GM12878 (cell line): ENCODE results near the gene STK10. TPM values are rescaled to one million over a fixed set of nuclear protein-coding genes. Genes with fewer than 3 reads are reported as not detected.
A peak's percentile ranks its signal among the peaks of the same experiment; 100 is the strongest.

Experiments
- EED ChIP-seq: sonication (generic); IDR thresholded peaks from 2 replicates; pipeline ENCODE4 v1.6.1; 2016; ENCODE audit warnings: antibody characterized with exemption, low read depth
- LARP7 ChIP-seq: fragments of 450-650 bp; IDR thresholded peaks from 2 replicates; pipeline ENCODE4 v1.6.1; 2017; ENCODE audit warnings: mild to moderate bottlenecking
- NFIC ChIP-seq: IDR thresholded peaks from 2 replicates; pipeline ENCODE4 v1.6.1; 2012; ENCODE audit warnings: low read depth, mild to moderate bottlenecking, inconsistent platforms, low read length, moderate library complexity
- NFYB ChIP-seq: IDR thresholded peaks from 2 replicates; pipeline ENCODE4 v1.6.1; 2011; ENCODE audit warnings: low read depth, mild to moderate bottlenecking, low read length, improper control_type of control experiment, moderate library complexity; ENCODE audit not compliant: insufficient read depth
- PRDM15 ChIP-seq: fragments of 450-650 bp; formaldehyde crosslinking; IDR thresholded peaks from 2 replicates; pipeline ENCODE4 v1.4.0; 2020; ENCODE audit warnings: mild to moderate bottlenecking, moderate library complexity
- SIX5 ChIP-seq: IDR thresholded peaks from 2 replicates; pipeline ENCODE4 v1.6.1; 2011; ENCODE audit warnings: mild to moderate bottlenecking, low read depth, low read length, moderate library complexity; ENCODE audit not compliant: severe bottlenecking
- SPI1 ChIP-seq: IDR thresholded peaks from 2 replicates; pipeline ENCODE4 v1.6.1; 2011; ENCODE audit warnings: low read depth, mild to moderate bottlenecking, low read length, moderate library complexity, borderline replicate concordance; ENCODE audit not compliant: insufficient read depth
- YBX1 ChIP-seq: fragments of 450-650 bp; IDR thresholded peaks from 2 replicates; pipeline ENCODE4 v1.6.1; 2016; ENCODE audit warnings: antibody characterized with exemption
- ZBTB33 ChIP-seq: fragments of 450-650 bp; IDR thresholded peaks from 2 replicates; pipeline ENCODE4 v1.6.1; 2017; ENCODE audit warnings: mild to moderate bottlenecking
- polyA plus RNA-seq, 11 experiments: library from polyadenylated mRNA; depleted of rRNA in 4 of 11; unstranded in 6 of 11; stranded (reverse) in 5 of 11; fragments of >200 nt; fragmentation: Nextera tagmentation in 4 of 11; fragmentation: Illumina TruSeq in 1 of 11; extraction: Ambion mirVana in 4 of 11; extraction: Trizol in 1 of 11; gene quantifications; 1 replicate in 1 of 11; 2 replicates in 10 of 11; pipeline versions ENCODE4 v1.2.1 to v1.2.3, GENCODE V29; 2011 to 2016; ENCODE audit warnings: inconsistent platforms in 2 of 11, missing spikeins in 2 of 11, low read depth in 1 of 11
- total RNA-seq, 4 experiments: library from RNA; depleted of rRNA in 3 of 4; stranded (reverse); fragments of >200 nt in 3 of 4; fragmentation: Illumina TruSeq in 1 of 4; extraction: Trizol in 1 of 4; gene quantifications; 2 replicates each; pipeline versions ENCODE4 v1.2.1 to v1.2.3, GENCODE V29; 2013 to 2021
- TF ChIP-seq, protein P1 (sequence below): IDR thresholded peaks from 2 replicates; pipeline ENCODE4 v1.6.1; 2012; ENCODE audit warnings: low read depth, low read length, improper control_type of control experiment
- TF ChIP-seq, protein P2 (sequence below): fragments of 450-650 bp; IDR thresholded peaks from 2 replicates; pipeline ENCODE4 v1.6.1; 2014; ENCODE audit warnings: mild to moderate bottlenecking
- TF ChIP-seq, protein P3 (sequence below): fragments of 450-650 bp; IDR thresholded peaks from 2 replicates; pipeline ENCODE4 v1.6.1; 2018; ENCODE audit warnings: mild to moderate bottlenecking, low read depth, moderate library complexity; ENCODE audit not compliant: partially characterized antibody
- TF ChIP-seq, protein P4 (sequence below): fragments of 450-650 bp; formaldehyde crosslinking; IDR thresholded peaks from 2 replicates; pipeline ENCODE4 v1.4.0; 2022; ENCODE audit warnings: mild to moderate bottlenecking, moderate library complexity

STK10 gene
- total and polyA plus RNA-seq, 10 of the 15 experiments (the other 5 are each of a cell fraction or from before 2014, with no cell fraction given): 14.2 to 96.4 (median 50.6) TPM

DNA sequence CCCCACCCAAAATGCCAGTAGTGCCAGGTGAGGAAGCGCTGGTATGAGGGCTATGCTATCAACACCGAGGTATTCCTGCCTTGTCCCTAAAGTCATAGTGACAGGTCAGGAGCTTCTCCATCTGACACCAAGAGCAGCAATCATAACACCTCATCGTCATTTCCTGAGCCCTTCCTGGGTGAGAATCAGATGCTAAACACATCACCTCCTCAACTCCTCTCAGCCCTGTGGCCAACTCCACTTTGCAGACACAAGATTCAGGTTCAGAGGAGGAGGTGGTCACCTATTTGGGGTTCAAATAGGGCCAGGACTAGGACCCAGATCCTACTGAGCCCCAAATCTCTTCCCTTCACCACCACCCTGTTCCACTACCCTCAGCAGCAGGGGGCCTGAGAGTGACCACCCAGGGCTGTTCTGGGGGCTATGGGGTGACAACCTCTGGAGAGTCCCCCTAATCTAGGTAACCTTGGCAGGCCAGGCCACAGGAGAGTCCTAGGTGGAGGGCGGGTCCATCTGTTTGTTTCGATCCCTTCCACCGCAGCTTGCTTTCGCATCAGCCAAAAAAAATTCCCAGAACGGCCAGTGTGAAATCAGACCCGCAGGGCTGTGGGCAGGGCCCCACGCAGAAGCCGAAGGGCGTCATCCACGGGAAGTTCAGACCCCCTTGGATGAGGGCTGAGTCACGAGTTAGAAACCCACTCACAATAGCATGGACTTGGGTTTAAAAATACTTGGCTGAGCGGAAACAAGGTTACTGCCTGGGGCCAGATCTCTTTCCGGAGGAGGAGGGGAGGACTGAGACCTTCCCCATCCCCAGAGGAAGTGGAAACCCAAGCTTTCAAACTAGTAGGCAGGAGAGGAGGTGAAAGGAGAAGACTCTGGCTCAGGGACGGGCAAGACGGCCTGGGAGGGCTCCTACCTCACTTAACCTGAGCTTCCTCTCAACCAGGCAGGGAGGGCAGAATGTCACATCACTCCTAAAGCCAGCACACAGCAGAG is 8.7 kb downstream of the STK10 start (continued):
- no peak for TF ChIP-seq ZBTB33
- TF ChIP-seq NFIC: no peak
- TF ChIP-seq SIX5: no peak
- no peak for TF ChIP-seq NFYB
- TF ChIP-seq, protein P1, sequence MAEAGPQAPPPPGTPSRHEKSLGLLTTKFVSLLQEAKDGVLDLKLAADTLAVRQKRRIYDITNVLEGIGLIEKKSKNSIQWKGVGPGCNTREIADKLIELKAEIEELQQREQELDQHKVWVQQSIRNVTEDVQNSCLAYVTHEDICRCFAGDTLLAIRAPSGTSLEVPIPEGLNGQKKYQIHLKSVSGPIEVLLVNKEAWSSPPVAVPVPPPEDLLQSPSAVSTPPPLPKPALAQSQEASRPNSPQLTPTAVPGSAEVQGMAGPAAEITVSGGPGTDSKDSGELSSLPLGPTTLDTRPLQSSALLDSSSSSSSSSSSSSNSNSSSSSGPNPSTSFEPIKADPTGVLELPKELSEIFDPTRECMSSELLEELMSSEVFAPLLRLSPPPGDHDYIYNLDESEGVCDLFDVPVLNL: no peak
- TF ChIP-seq SPI1: peak; percentile 84
- no peak; the same call in 1 of the 2 replicates for TF ChIP-seq LARP7
- TF ChIP-seq, protein P2, sequence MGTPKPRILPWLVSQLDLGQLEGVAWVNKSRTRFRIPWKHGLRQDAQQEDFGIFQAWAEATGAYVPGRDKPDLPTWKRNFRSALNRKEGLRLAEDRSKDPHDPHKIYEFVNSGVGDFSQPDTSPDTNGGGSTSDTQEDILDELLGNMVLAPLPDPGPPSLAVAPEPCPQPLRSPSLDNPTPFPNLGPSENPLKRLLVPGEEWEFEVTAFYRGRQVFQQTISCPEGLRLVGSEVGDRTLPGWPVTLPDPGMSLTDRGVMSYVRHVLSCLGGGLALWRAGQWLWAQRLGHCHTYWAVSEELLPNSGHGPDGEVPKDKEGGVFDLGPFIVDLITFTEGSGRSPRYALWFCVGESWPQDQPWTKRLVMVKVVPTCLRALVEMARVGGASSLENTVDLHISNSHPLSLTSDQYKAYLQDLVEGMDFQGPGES: no peak
- TF ChIP-seq YBX1: no peak
- TF ChIP-seq, protein P3, sequence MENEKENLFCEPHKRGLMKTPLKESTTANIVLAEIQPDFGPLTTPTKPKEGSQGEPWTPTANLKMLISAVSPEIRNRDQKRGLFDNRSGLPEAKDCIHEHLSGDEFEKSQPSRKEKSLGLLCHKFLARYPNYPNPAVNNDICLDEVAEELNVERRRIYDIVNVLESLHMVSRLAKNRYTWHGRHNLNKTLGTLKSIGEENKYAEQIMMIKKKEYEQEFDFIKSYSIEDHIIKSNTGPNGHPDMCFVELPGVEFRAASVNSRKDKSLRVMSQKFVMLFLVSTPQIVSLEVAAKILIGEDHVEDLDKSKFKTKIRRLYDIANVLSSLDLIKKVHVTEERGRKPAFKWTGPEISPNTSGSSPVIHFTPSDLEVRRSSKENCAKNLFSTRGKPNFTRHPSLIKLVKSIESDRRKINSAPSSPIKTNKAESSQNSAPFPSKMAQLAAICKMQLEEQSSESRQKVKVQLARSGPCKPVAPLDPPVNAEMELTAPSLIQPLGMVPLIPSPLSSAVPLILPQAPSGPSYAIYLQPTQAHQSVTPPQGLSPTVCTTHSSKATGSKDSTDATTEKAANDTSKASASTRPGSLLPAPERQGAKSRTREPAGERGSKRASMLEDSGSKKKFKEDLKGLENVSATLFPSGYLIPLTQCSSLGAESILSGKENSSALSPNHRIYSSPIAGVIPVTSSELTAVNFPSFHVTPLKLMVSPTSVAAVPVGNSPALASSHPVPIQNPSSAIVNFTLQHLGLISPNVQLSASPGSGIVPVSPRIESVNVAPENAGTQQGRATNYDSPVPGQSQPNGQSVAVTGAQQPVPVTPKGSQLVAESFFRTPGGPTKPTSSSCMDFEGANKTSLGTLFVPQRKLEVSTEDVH: peak; percentile 24
- TF ChIP-seq, protein P4, sequence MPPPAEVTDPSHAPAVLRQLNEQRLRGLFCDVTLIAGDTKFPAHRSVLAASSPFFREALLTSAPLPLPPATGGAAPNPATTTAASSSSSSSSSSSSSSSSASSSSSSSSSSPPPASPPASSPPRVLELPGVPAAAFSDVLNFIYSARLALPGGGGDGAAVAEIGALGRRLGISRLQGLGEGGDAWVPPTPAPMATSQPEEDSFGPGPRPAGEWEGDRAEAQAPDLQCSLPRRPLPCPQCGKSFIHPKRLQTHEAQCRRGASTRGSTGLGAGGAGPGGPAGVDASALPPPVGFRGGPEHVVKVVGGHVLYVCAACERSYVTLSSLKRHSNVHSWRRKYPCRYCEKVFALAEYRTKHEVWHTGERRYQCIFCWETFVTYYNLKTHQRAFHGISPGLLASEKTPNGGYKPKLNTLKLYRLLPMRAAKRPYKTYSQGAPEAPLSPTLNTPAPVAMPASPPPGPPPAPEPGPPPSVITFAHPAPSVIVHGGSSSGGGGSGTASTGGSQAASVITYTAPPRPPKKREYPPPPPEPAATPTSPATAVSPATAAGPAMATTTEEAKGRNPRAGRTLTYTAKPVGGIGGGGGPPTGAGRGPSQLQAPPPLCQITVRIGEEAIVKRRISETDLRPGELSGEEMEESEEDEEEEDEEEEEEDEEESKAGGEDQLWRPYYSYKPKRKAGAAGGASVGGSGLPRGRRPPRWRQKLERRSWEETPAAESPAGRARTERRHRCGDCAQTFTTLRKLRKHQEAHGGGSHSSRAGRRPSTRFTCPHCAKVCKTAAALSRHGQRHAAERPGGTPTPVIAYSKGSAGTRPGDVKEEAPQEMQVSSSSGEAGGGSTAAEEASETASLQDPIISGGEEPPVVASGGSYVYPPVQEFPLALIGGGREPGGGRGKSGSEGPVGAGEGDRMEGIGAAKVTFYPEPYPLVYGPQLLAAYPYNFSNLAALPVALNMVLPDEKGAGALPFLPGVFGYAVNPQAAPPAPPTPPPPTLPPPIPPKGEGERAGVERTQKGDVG (CRISPR knock-in tag): no peak
- no peak for TF ChIP-seq PRDM15 (CRISPR knock-in tag)
- TF ChIP-seq EED: peak; percentile 97
